DMS114 treated with DMSO at 0.1 percent for 48 hours (cell line): ENCODE measurements around the gene PLSCR4.
"Not testable (repeated sequence)": the region's sequence is repeated elsewhere in the genome, so short reads cannot be mapped to it uniquely, and the experiment has no call there.

Source experiments
- DNase-seq: peaks from one replicate; lab custom pipeline; 2025; ENCODE audit not compliant: unreplicated experiment; lab: John Stamatoyannopoulos, UW

Gene PLSCR4

GRCh38 chr3:146249921-146250320 lies 984 bp downstream of the PLSCR4 start:
- DNase-seq = no peak

DNA sequence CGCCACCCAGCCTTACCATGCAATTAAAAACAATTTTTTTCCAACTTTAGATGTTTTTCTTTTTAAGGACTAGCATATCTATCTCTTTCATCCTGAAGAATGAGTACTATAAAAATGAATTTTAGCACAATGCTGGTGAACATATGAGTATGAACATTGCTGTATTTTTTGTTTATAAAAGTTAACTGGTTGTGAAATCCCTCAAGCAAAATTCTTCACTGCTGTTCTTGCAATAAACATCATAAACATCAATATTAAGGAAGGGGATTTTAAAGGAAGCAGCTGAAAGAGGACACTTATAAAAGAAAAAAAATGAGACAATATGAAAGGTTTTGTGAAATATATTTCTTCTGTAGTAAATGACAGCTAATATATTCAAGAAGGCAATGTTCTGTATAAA lies 3.0 kb downstream of the PLSCR4 start:
- no peak for DNase-seq

DNA sequence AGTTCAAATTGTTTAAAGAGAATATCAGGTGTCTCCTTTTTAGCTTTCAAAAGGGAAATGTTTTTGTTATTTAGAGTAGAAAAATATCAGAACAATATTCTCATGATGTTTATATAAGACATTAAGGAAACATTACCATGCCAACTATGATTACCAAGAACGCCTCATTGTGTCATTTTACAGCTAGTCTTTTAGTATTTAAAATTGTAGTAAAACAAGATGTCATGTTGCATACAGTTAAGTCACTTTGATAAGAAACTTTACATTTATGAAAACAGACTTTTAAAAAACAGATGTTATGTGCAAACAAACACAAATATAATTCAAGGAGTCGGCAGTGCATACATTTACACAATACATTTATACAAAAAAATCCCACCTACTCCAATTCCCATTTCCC lies 4.4 kb downstream of the PLSCR4 start:
- no peak for DNase-seq

DNA sequence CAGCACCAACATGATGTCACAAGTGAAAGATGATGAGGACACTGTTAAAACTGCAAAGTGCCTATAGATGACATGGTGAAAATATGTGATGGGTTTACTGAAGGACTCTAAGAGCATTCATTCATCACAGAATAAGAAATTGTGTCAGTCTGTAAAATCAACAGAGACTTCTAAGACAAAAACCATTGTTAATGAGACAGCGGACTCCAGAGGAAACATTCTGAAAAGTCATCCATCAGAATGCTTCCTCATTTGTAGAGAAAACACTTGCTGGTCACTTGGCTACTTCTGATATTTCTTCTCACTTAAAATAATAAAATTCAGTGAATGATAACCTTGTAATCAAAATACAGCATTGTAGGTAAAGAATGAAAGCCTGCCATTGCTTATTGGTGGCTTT lies 7.3 kb downstream of the PLSCR4 start:
- DNase-seq = no peak

- no peak for DNase-seq
Observed at GRCh38 chr3:146241523-146242240, 9.2 kb downstream of the PLSCR4 start.

GRCh38 chr3:146233487-146233886 lies 17.4 kb downstream of the PLSCR4 start:
- DNase-seq = no peak

- no peak for DNase-seq
Observed at GRCh38 chr3:146227486-146227885, 23.4 kb downstream of the PLSCR4 start.

DNA sequence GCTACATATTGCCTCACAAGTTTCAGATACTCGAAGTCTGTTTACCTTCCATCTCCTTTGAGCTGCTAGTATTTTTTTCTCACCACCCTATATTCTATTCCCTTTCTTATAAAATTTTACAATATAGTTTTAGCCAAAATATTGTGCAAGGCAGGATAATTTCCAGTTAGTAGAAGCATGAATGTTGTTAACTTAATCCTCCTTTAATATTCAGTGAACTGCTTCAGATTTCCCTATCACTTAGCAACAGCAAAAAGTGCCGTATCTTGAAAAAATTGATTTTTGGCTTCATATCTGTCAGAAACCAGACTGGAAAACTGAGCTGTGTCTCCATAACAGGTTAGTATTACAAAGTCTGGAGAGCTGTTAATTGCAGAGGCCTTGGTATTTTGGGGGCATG lies 24.0 kb downstream of the PLSCR4 start:
- no peak for DNase-seq

DNA sequence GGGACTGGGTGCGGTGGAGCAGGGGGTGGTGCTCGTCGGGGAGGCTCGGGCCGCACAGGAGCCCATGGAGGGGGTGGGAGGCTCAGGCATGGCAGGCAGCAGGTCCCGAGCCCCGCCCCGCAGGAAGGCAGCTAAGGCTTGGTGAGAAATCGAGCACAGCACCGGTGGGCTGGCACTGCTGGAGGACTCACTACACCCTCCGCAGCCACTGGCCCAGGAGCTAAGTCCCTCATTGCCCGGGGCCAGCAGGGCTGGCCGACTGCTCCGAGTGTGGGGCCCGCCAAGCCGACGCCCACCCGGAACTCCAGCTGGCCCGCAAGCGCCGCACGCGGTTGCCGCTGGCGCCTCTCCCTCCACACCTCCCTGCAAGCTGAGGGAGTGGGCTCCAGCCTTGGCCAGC lies 25.4 kb downstream of the PLSCR4 start:
- not testable (repeated sequence) for DNase-seq

DNA sequence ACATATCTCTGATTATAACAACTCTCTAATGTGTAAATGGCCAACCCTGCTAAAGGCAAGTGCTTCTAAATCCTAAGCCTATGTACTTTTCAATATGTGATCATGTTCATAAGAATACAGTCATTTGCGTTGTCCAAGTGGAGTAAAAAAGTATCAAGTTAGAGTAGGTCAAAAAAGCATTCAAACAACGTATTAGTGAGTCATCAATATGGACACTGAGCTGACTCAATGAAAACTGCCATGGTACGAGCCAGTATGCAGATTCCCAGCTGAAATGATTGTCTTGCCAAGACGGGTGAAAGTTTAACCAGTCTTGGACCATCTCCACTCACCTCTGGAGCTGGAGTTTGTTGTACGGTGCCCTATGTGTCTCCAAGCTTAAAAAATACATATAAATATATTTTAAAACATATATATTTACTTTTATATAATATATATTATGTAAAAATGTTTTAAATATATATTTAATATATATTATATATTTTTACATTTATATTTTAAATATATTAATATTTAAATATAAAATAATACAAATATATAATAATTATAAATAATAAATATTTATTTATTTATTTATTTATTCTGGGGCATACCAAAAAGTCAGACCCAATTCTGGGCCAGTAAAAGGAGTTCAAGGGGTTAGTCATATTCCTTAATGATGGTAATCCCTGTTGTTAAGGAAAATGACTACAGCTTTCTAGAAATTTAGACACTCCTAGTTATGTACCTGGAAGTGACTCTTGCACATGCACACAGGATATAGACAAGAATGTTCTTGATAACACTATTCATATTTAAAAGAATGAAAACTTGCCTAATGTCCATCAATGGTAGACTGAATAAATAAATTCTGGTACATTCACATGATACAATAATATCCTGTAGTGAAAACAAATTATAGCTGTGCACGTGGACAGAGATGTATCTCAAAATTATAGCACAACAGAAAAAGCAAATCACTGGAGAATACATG lies 27.2 kb downstream of the PLSCR4 start:
- DNase-seq = no peak

- DNase-seq = no peak
Observed at GRCh38 chr3:146222204-146223046, 28.5 kb downstream of the PLSCR4 start.

DNA sequence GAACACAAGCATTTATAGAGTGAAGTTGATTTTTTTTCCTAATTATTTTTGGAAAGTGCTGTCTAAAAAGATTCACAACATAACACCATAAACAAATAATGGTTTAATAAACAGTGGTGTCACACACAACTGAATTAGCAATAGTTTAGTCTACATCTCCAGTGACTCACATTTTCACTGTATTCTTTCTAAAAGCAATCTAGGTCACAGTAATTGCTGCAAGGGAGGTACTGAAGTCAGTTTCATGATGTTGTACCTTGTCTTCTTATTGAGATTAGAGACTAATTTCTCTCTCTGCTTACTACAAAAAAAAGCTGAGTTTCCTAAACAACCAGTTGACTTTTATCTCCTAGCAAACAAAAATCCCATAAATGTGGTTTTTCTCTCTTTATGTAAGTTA lies 29.6 kb downstream of the PLSCR4 start:
- no peak for DNase-seq

DNA sequence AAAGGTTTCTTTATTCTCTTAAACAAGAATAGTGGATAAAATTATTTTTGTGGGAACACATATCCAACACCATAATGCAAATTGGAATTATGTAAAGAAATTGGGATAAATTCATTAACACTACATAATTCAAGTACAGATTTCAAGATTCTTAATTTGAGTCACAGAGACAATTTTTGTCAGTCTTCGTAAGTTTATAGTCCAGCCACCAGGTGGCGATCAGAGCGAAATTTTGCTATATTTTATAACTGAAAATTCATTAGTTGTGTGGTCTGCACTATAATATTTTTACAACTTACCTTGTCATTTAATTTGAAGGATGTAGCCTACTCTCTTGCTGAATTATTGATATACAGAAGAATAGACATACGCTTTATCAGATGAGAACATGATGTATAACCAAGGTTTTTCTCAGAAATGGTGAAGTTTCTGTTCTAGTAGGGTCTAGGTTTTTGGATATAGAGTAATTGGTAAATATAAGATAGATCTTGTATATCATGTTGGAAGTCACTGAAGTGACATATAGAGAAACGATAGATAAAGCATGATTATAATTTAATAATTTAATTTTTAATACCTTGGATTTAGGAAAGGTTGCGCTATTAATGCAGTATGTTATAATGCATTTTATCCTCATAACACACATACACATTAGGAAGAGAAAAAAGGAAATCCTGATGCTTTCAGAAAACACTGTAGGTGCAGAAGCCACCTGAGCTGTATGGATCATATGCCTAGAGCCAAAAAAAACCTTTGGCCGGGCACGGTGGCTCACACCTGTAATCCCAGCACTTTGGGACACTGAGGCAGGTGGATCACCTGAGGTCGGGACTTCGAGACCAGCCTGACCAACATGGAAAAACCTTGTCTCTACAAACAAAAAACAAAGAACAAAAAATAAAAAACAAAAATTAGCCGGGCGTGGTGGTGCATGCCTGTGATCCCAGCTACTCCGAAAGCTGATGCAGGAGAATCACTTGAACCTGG lies 31.7 kb downstream of the PLSCR4 start:
- peak; percentile 19 for DNase-seq

DNA sequence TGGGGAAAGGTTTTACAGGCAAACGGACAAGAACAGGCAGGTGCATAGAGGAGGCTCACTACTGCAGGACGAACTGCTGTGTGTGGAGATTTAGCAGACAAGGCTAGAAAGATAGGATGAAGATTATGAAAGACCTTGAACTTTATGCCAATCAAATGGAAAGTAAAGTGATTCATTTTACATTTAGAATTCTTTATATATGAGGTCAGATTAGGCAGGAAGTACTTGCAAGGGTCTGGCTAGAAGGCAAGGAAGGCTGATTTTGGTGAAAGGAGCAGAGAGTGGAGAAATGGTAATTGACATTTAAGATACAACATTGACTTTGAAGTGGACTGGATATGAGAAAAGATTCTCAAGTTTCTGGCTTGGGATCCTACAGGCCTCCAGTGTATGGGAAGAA lies 33.6 kb downstream of the PLSCR4 start:
- DNase-seq = no peak

DNA sequence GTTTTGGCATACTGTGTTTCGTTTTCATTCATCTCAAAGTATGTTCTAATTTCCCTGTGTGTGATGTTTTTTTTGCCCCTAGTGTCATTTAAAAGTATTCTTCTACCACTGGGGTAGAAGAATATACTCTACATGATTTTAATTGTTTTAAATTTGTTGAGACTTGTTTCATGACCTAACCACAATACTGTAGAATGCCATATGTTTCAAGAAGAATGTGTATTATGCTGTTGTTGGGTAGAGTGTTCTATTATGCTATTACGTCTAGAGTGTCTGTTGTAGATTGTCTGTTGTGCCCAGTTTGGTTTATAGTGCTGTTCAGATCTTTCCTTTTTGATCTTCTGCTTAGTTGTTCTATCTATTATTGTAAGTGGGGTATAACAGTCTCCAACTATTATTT lies 36.4 kb downstream of the PLSCR4 start:
- DNase-seq = no peak

DNA sequence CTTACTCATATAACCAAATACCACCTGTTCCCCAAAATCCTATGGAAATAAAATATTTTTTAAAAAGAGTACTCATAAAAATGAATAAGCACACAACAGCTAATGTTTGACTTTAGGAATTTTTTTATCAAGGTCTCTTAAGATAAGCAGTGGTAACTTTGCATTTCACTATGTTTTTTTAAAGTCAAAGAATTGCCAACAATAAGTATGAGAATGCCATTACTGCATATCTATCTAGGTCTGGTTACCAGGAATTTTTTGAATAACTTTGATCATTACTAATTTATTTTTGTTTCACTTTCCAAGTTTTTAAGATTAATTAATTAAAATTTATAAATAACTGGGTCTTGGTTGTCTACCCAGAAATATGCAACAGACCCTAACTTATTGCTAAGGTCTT lies 41.5 kb downstream of the PLSCR4 start:
- no peak for DNase-seq

- DNase-seq = no peak
Observed at GRCh38 chr3:146203776-146204175, 47.1 kb downstream of the PLSCR4 start.

DNA sequence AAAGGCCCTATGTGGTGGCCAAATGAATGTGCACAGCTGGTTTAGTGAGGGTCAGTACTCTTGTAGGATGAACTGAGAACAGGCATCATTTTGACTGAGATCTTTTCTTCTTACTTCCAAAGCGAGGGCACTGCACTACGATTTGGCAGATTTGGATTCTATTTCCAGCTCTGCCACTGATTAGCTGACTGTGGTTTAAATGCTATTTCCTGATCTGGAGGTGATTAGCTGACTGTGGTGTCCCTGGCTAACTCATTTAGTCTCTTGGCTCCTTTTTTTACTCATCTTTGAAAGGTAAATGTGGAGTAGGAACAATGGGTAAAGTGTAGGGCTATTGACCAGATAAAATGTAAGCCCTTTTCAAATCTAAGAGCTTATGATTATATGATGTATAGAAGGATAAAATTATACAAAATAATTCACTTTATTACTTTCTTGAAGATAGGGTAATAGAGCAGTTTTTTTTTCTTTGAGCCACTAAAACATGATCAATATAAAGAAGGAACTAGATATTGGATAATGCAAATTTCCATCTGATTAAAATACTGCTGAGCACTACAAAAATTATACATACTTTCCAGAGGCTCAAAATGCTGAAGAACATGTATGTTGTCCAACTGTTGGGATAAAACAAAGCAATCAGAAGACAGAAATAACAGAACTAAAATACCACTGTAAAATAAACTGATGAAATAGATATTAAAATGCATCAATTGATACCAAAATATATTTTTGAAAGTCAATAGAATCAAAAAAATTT lies 50.3 kb downstream of the PLSCR4 start:
- DNase-seq = no peak

DNA sequence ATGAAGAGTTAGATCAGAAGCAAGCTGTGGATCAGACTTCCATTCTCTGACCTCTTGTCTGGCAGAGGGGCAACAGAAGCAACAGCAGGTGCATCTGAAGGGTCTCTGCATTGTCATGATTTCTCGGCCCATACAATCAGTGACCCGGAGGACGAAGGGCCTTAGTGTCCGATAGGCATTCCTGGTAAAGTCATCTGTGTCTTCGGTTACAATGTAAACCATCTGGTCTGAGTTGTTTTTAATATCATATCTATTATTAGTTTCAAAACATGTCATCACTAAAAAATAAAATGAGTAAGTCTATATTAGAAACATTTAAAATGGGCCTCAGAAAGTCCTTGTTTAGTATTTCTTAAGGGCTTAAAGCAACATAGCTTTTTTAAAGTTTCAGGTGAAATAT lies 51.1 kb downstream of the PLSCR4 start:
- no peak for DNase-seq
